ENCODE results near the gene ATG10. TPM values are rescaled to one million over a fixed set of nuclear protein-coding genes. Genes with fewer than 3 reads are reported as not detected.

Gene ATG10
- total RNA-seq, 1 donor from 2014 or later = 6.0 TPM

DNA sequence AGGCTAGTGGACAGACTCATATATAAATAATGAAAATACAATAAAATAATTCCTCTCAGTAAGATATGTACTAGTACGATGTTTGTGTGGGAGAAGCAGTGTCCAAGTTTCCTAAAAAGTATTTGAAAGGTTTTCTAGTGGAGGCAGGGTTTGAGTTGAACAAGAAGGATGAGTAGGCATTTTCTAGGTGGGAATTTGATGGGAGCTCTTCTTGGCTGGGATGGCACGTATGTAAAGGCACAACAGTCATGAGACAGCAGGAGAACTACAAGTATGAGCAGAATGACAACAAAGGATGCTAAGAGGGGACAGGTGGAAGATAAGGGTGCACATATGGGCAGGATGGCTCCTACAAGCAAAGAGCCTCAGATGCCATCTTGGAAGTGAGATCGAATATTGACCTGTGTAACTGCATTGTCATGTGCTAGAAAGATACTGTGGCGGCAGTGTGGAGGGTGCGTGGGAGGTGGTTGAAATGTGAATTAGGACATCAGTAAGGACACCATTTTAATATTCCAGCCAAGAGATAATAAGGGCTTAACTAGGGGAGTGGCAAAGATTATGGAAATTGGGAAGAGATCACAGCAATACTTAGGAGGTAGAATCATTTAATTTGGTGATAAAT, 170.5 kb downstream of the ATG10 start:
- no peak for DNase-seq
- TF ChIP-seq, protein P1, sequence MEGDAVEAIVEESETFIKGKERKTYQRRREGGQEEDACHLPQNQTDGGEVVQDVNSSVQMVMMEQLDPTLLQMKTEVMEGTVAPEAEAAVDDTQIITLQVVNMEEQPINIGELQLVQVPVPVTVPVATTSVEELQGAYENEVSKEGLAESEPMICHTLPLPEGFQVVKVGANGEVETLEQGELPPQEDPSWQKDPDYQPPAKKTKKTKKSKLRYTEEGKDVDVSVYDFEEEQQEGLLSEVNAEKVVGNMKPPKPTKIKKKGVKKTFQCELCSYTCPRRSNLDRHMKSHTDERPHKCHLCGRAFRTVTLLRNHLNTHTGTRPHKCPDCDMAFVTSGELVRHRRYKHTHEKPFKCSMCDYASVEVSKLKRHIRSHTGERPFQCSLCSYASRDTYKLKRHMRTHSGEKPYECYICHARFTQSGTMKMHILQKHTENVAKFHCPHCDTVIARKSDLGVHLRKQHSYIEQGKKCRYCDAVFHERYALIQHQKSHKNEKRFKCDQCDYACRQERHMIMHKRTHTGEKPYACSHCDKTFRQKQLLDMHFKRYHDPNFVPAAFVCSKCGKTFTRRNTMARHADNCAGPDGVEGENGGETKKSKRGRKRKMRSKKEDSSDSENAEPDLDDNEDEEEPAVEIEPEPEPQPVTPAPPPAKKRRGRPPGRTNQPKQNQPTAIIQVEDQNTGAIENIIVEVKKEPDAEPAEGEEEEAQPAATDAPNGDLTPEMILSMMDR (IDR thresholded peaks at IDR 0.05; ENCODE audit: borderline replicate concordance) = no peak
- Histone ChIP-seq H3K27me3 (ENCODE audit: low read depth) (no peaks in the 10 kb centered on the region), H3K9me3 (replicated peaks) (peaks cover 23% of the 10 kb centered on the region), H3K27ac (replicated peaks) (no peak overlapping the region), H3K4me3 (no peak overlapping the region), H3K4me1 (no peaks in the 10 kb centered on the region), H3K36me3 (peaks cover 2% of the 10 kb centered on the region)
- intact Hi-C loops (cut with micrococcal nuclease) = no loop called here

DNA sequence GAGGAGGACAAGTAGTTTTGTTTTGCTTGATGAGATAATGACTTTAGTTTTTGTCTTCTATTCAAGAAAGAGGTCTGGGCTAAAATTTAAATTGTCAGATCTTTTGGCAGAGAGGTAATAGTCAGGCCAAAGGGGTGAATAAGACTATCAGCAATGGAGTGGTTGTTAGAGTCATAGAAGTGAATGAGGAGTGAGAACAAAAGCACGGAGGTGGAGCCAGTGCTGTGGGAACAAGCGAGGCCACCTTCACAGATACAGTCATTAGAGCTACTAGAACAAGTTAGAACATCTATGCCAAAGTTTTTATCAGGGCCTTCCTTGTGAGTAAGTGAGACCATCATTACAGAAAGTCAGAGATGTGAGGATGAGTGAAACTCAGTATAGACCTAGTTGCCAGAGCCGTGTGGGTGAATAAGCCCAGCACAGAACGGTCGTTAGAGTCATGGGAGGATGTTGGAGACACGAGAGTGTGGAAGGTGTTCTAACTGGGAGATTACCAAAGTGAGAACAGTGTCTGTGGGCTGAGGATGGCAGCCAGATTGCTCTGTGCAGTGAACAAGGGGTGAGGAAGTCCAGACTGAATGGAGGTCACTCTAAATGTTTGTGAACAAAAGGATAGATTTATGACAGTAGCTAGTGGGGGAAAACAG, 171.2 kb downstream of the ATG10 start:
- intact Hi-C loops (cut with micrococcal nuclease) = no loop called here
- H3K27me3 ChIP-seq (ENCODE audit: low read depth) = no peaks in the 10 kb centered on the region
- no peak for DNase-seq
- H3K9me3 ChIP-seq (replicated peaks) = peaks cover 21% of the 10 kb centered on the region
- H3K27ac ChIP-seq (replicated peaks) = no peak overlapping the region
- no peaks in the 10 kb centered on the region for H3K36me3 ChIP-seq
- no peak overlapping the region for H3K4me3 ChIP-seq
- no peaks in the 10 kb centered on the region for H3K4me1 ChIP-seq
- TF ChIP-seq, protein P1 (IDR thresholded peaks at IDR 0.05; ENCODE audit: borderline replicate concordance) = no peak

- Histone ChIP-seq H3K4me3 (no peak overlapping the region), H3K27me3 (ENCODE audit: low read depth) (no peaks in the 10 kb centered on the region), H3K36me3 (no peaks in the 10 kb centered on the region), H3K4me1 (peaks cover 10% of the 10 kb centered on the region), H3K27ac (replicated peaks) (peak overlapping the region; percentile 14), H3K9me3 (replicated peaks) (peaks cover 18% of the 10 kb centered on the region)
- no peak for DNase-seq
- TF ChIP-seq, protein P1 (IDR thresholded peaks at IDR 0.05; ENCODE audit: borderline replicate concordance) = no peak
- intact Hi-C loops (cut with micrococcal nuclease) = no loop called here
Observed at GRCh38 chr5:82147860-82148573, 176.2 kb downstream of the ATG10 start.

GRCh38 chr5:82149434-82149833, 177.6 kb downstream of the ATG10 start:
- no peak for DNase-seq
- TF ChIP-seq, protein P1 (IDR thresholded peaks at IDR 0.05; ENCODE audit: borderline replicate concordance) = no peak

GRCh38 chr5:82150559-82150958, 178.7 kb downstream of the ATG10 start:
- peaks cover 10% of the 10 kb centered on the region for H3K4me1 ChIP-seq
- H3K36me3 ChIP-seq = no peaks in the 10 kb centered on the region
- H3K27me3 ChIP-seq (ENCODE audit: low read depth) = no peaks in the 10 kb centered on the region
- no peak overlapping the region for H3K4me3 ChIP-seq
- no peak overlapping the region for H3K27ac ChIP-seq (replicated peaks)
- TF ChIP-seq, protein P1 (IDR thresholded peaks at IDR 0.05; ENCODE audit: borderline replicate concordance) = no peak
- DNase-seq = no peak
- intact Hi-C loops (cut with micrococcal nuclease) = no loop called here
- H3K9me3 ChIP-seq (replicated peaks) = no peaks in the 10 kb centered on the region

More at GRCh38 chr5:82149434-82149833, 177.6 kb downstream of the ATG10 start:
- Histone ChIP-seq H3K27ac (replicated peaks) (no peak overlapping the region), H3K9me3 (replicated peaks) (peaks cover 4% of the 10 kb centered on the region), H3K27me3 (ENCODE audit: low read depth) (no peaks in the 10 kb centered on the region), H3K36me3 (no peaks in the 10 kb centered on the region), H3K4me3 (no peak overlapping the region), H3K4me1 (peaks cover 10% of the 10 kb centered on the region)
- intact Hi-C loops (cut with micrococcal nuclease) = no loop called here

Measured in left ventricle myocardium inferior (tissue), 1 donor.